Measurements from ENCODE around the gene WDR91.

The WDR91 gene

DNA sequence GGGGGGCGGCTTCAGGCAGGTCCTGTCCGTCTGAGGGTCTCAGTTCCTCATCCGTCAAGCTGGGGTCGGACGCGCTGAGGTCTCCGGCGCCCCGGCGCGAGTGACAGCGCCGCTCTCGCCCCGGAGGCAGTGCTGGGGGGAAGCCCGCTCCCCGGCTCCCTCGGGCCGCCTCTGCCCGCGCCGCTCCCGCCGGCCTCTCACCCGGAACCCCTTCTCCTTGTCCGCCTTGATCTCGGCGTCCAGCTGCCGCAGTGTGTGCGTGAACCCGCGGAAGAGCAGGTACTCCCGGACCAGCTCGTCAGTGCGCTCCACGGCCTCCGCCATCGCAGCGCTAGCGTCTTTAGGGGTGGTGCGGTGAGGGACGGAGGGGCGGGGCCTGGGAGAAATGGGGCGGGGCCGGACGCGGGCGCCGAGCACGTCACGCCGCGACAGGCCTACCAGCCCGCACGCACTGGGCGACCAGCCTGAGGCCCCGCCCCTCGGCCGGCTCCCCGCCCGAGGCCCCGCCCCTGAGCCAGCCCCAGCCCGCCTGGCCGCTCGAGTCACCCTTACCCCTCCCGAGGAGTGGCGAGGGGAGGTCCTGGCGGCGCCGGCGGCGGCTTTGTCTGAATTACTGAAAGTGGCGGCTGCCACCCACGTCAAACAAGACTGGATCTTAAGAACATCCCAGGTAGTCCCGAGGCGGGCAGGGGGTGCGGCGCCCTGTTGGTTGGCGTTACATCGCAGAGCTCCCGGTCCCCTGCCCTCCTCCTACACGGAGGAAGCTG lies at the start of gene WDR91:
TSS of gene WDR91 (minus strand) at position 348 of the 767 bp plus-strand sequence. CDS start at position 324, 24 bp downstream.
- peak within 1 kb of the TSS; percentile 83 for H3K4me3 ChIP-seq (ENCODE audit: low read length)
- no peak for TF ChIP-seq CTCF (conservative IDR thresholded peaks at IDR 0.05; ENCODE audit: low read depth, low read length)
- peak; percentile 56 for DNase-seq (ENCODE audit: low read depth)

DNA sequence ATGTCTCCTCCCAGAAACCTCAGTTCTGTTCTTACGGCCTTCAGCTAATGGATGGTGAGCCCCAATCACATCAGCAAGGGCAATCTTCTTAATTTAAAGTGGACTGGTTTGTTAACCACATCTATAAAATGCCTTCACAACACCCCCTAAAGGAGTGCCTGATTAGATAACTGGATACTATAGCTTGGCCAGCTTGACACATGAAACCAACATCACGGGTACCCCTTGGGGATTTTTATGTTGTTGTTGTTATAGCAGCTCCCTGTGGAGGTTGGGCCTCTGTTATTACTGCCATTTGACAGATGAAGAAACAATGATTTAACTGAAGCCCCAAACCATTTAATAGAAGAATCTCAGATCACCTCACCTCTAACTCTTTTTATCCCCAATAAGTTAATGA lies 49.1 kb upstream of the WDR91 start:
- no peak for TF ChIP-seq CTCF (conservative IDR thresholded peaks at IDR 0.05; ENCODE audit: low read depth, low read length)
- no peak overlapping the region for H3K4me3 ChIP-seq (ENCODE audit: low read length)
- DNase-seq (ENCODE audit: low read depth) = no peak

DNA sequence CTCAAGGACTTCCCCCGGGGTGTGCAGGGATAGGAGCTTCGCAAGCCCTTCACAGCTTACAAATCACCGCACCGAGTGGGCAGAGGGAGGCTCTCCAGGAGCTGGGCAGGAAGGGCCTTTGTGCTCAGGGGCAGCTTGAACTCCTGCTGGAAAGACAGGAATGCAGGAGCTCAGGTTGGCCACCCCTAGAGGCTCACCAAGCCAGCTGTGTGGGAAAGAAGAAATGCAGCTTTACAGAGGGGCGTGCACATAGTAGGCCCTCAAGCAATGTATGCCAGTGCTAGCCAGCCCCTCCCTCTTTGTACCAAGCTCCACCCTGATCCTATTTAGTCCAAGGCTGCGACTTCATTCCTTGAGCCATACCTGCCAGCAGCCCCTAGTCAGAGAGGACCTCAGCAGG lies 48.4 kb upstream of the WDR91 start:
- H3K4me3 ChIP-seq (ENCODE audit: low read length) = no peak overlapping the region
- no peak for TF ChIP-seq CTCF (conservative IDR thresholded peaks at IDR 0.05; ENCODE audit: low read depth, low read length)
- DNase-seq (ENCODE audit: low read depth) = no peak

GRCh38 chr7:135258585-135258984 lies 47.3 kb upstream of the WDR91 start:
- no peak for DNase-seq (ENCODE audit: low read depth)
- TF ChIP-seq CTCF (conservative IDR thresholded peaks at IDR 0.05; ENCODE audit: low read depth, low read length) = no peak
- no peak overlapping the region for H3K4me3 ChIP-seq (ENCODE audit: low read length)

DNA sequence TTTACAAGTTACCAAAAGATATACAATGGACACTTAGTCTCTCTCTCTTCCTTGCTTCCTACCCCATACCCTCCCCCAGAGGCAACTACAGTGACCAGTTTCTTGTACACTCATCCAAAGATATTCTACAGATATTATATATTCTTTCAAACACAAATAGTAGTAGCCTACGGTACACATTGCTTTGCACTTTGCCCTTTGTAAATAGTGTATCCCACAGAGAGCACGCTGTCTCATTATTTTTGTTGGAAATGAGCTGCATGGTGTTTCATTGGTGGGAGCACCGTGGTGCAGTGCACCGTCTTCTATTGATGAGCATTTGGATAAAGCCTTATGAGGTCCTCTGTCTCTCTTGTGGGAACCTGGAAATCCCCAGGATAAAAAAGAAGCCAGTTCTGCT lies 46.5 kb upstream of the WDR91 start:
- no peak for DNase-seq (ENCODE audit: low read depth)
- no peak for TF ChIP-seq CTCF (conservative IDR thresholded peaks at IDR 0.05; ENCODE audit: low read depth, low read length)
- H3K4me3 ChIP-seq (ENCODE audit: low read length) = no peak overlapping the region

DNA sequence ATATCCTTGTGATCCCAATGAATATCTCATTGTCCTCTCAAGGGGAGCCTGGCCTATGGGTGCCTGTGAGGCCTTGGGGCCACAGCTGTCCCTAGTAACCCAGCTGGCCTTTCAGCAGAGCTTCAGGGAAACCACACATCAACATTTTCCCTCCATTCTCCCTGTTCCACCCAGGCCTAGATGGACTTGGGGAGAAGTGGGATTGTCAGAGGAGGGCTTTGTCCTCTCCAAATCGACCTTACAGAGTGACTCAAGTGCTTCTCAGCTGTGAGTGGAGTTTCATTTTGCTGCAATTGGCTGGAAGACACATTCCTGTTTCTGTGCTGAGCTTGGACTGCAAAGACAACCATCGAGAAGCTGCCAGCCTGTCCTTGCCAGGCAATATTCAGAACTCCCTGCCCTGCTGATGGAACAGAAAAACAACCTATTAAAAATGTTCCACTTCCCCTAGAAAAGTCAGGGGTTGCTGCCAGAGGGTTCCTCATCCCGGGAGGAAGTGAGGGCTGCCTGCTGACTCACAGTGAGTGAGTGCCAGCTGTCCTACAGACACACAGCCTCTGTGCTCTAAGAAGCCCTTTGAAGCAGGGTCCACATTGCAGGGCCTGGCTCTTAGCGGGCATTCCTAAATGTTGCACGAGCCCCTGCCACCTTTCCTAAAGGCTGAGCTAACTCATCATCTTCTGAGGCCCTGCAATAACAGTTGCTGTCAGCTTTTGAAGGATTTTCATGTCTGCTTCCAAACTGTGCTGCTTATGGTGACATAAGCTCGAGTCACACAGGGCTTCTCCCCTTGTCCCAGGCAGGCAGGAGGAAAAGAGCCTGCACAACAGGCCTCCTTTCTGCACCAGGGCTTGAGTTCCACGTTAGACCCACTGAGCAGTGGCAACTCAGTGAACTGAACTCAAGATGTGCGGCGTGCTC lies 42.8 kb upstream of the WDR91 start:
- H3K4me3 ChIP-seq (ENCODE audit: low read length) = no peak overlapping the region
- no peak for TF ChIP-seq CTCF (conservative IDR thresholded peaks at IDR 0.05; ENCODE audit: low read depth, low read length)
- DNase-seq (ENCODE audit: low read depth) = peak; percentile 9

All from retinal pigment epithelial cell (primary cell).